Activated CD8-positive, alpha-beta memory T cell treated with anti-CD3 and anti-CD28 coated beads, Interleukin-2, amount 50 U/mL, for 1 hour (primary cell): ENCODE data around the gene DIDO1.
"Not testable (repeated sequence)": the region's sequence is repeated elsewhere in the genome, so short reads cannot be mapped to it uniquely, and the experiment has no call there.

Experiments
- DNase-seq: peaks from one replicate; pipeline ENCODE4 v3.0.0-alpha.2; 2020; ENCODE audit errors: extremely low read depth

Gene DIDO1

DNA sequence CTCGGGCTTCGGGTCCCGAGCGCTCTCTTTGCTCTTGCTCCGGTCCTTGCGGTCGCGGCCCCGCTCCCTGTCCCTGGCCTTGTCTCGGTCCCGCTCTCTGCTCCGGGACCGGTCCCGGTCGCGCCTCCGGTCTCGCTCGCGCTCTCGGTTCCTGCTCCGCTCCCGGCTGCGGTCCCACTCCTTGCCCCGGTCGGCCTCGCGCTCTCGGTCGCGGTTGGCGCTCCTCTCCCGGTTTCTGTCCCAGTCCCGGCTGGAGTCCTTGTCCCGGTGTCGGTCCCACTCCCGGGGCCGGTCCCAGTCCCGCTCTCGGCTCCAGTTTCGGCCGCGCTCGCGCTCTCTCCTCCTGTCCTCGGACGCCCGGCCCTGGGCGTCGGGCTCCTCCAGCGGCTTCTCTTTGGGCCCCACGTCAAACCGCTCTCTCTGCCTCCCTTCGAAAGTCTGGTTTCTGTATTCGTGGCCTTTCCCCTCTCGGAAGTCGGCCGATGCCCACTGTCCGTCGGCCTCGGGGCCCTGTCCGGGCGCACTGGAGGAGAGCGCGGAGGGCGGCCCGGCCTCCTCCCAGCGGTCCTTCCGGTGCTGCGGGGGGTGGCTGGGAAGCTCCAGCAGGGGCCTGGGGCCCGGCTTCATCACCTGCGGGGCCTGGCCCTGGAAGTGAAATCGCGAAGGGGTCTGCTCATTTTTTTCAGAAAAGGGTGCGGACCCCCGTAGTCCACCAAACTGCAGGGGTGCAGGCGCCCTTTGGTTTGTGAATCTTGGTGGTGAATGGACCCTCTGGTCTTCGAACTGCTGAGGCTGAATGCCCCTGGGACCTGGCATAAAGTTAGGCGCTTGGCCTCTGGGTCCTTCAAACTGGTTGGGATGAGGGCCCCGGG is 46.8 kb downstream of the DIDO1 start:
- DNase-seq, result no peak

DNA sequence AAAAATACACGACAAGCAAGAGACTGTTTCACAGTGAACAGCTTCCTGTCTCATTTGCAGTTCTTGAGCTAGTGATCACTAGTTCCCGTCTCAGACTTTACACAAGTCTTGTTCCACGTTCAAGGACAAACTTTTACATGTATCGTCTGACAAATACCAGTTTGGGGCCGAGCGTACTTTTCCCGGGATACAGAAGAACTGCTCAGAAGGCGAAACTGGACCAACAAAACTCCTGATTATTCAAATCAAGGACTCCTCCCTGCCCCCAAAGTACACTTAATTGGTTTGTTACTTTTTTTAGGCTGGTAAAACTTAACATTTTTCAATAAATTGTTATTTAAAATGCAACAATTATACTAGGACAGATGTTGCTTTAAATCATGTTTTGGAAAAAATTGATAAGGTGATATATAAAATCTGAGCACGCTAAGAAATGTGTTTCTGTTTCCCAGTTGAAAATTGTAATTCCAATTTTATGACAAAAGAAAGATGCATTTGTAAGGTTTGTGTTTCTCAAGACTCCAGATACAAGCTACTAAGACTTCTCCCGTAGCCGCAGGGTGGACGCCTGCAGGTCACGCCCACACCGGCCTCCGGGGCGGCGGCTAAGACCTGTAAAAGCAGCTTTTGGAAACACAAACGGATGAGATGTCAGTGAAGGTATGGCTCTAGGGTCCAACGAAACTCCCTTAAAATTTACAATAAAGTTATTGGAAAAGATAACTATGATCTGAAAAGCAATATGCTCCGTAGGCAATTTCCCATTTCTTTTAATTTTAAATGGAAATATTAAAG is 47.9 kb downstream of the DIDO1 start:
- DNase-seq, result no peak

DNA sequence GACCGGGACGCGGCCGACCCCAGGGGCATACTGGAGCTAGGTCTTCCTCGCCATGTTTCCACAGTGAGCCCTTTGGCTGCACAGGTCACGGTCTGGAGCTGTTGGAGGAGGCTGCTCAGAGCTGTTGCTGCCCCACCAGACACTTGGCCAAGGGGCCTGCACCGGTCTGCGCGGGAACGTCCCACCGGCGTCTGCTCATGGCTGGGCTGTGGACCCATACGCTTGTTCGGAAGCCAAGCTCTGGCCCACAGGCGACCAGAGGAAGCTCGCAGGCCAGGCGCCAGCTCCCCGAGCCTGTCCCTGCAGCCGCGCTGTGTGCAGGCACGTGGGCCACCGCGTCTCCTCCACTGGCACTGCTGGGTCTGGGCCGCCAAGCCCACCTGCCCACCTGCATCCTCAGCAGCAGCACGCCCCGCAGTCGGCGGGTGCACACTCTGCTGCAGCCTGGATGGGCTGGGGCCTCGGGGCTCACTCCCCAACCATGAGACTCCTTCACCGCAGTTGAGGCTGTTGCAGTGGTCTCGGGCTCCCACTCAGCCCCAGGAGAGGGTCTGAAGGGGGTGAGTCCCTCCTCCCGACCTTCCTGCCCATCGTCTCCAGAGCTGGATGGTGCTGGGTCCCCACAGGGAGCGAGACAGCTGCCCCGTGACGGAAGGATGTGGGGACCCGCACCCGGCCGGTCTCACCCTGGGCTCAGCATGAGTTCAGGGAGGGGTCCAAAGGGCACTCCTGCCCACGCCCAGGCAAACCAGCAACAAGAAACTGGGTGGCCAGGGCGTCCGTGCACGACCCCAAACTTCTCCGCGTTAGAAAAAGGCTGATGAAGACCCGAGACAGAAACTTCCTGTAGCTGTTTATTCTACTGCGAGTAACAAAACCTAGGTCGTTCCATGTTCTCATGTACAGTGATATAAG is 49.1 kb downstream of the DIDO1 start:
- no peak for DNase-seq

DNA sequence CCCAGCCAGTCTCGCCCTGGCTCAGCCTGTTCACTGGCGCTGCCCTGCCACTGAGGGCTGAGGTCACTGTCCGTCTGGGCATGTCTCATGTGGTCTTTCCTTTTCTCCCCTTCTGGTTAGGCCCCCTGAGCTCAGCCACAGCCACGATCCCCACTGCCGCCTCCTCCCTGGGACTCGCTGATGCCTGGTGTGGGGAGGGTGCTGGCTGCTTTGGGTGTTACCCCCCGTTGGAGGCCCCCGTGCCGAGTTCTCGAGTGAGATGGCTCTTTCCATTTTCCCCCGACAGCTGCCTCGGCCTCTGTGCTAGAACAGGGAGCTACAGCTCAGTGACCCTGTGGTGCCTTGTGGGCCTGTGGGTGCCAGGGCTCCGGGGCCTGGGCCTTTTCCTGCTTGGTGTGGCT is 49.8 kb downstream of the DIDO1 start:
- no peak for DNase-seq

DNA sequence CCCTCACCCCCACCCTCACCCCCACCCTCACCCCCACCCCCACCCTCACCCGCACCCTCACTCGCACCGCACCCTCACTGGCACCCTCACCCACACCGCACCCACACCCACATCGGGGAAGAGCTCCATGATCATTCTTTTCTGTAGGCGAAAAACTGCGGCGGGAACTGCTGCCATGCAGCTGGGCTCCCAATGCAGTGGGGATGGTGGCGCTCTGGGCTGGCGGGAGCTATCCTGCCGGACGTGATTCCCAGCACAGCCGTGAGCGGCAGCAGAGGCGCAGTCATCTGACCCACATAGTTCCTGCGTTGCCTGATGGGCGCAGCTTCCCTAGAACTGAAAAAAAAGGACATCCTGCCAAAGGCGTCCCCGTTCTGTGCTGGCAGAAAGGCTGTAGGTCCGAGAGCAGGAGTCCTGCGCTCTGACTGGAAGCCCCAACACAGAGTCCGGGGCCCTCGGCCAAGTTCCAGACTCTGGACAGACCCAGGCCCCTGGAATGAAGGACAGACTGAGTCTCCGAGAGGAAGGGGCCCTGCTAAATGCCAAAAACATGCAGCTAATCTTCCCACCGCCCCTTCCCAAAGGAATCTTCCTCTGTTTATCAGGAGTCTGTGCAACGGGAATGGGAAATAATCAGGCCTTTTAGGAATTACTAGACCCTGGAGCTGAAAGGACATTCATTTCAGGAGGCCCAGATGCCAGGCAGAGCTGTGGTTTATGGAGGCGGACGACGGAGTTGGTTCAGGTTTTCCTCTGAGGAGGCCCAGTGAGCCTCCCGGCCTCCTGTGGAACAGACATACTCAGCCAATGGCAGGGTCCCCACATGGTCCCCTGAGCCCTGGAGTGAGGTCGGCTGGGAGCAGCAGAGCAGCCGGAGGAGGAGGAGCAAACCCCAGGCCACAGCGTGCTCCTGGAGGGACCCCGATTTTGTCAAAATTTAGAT is 50.6 kb downstream of the DIDO1 start:
- no peak for DNase-seq

DNA sequence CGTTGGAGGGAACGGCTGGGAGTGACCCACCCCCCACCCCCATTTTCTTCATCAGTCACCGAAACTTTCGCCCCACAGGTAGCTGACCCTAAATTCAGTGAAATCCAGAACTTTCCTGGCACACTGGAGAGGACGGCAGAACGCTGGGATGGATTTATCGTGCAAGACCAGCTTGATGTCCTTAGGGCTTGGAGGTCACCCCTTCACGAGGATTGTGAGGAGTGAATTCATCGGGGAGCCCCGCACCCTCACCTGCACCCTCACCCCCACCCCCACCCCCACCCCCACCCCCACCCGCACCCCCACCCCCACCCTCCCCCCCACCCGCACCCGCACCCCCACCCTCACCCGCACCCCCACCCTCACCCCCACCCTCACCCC is 51.4 kb downstream of the DIDO1 start:
- DNase-seq, result no peak

DNA sequence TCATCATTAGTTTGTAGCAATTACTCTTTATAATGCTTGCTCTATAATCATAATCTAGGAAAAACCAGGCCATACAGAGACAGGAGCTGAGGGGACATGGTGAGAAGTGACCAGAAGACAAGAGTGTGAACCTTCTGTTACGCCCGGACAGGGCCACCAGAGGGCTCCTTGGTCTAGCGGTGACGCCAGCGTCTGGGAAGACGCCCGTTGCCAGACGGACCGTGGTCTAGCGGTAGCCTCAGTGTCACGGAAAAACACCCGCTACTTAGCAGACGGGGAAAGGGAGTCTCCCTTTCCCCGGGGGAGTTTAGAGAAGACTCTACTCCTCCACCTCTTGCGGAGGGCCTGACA is 52.6 kb downstream of the DIDO1 start:
- DNase-seq, result not testable (repeated sequence)

DNA sequence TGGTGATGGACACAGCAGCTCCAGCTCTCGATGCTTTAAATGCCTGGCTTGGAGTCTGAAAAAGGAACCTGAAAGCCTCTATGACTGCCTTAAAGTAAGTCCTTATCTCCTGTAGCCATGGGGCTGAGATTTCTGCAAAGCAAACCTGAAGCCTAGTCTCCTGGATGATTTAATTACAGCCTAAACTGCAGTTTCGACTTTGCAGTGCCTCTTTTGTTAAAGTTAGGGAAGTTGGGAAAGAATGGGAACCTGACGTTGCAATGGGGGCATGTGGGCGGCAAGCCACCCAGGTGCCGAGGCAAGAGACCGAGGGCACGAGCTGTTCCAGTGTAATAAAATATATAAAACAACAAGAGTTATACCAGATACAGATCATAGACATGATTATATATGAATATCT is 53.0 kb downstream of the DIDO1 start:
- DNase-seq, result no peak

DNA sequence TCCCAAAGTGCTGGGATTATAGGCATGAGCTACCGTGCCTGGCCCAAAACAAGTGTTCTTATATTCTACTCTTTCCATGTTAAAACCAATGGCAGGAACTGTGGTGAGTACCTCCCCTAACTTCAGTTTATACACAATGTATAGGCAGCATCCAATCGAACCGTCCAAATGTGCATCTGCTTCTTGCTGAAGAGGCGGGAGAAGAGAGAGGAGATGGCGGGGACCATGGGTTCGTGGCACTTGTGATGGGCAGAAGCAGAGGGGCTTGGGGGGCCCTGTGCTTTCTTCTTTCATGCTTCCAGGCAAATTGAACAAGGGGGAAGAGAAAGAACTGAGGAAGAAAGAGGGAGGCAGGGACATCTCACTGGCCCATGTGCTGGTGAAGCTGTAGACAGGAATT is 53.4 kb downstream of the DIDO1 start:
- no peak for DNase-seq

DNA sequence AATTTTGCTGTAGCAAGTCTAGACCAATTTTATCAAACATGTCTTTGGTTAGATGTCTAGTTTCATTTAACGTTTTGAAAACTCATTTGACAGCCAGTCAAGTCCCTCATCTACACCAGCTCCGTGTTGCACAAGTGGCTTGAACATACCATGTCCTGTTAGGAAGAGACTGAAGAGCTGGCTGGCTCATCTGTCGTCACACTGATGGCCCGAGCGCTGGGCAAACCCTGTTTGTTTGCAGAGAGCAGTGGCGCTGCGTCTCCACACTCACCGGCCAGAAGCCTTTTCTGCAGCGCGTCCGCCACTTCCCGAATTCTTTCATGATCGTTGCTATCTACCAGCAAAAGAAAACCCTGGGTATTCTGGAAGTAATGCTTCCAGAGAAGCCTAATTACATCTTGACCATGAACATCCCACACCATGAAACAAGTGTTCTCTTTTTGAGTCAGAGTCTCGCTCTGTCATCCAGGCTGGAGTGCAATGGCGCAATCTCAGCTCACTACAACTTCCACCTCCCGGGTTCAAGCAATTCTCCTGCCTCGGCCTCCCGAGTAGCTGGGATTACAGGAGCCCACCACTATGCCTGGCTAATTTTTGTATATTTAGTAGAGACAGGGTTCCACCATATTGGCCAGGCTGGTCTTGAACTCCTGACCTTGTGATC is 54.0 kb downstream of the DIDO1 start:
- DNase-seq, result no peak

DNA sequence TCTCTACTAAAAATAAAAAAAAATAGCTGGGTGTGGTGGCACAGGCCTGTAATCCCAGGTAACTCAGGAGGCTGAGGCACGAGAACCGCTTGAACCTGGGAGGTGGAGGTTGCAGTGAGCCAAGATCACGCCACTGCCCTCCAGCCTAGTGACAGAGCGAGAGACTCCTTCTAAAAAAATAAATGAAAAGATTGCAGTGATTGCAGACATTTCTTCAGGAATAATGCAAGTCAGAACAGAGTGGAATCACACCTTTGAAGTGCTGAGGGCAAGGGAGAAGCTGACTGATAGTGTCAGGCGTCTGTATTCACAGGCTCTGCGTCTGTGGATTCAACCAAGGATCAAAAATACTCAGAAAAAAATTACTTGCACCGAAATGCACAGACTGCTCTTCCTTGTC is 62.1 kb downstream of the DIDO1 start:
- no peak for DNase-seq

DNA sequence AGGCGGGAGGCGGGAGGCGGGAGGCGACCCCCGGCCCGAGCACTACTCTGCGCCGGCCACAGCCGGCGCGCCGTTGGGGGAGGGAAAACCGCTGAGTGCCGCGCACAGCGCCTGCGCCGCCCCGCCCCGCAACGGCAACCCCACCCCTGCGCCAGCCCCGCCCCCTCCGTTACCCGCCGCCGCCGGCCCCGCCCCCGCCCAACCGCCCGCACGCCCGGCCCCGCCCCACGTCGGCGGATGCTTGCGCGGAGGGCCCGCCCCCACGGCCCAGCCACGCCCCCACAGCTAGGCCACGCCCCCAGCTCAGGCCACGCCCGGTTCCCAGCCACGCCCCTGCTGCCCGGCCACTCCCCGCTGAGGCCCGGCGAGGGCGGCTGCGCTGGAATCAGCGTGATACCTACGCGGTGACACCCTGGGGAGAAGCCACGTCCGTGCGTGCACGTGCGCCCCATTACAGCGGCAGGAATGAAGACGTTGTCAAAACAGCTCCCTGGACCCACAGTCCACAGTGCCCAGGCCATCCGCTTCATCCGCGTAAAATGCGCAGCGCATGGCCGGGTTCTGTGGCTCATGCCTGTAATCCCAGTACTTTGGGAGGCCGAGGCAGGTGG is 64.5 kb downstream of the DIDO1 start, which contains the start of gene TCFL5:
Gene TCFL5, minus strand, starts transcription at position 97 of the 611 bp plus-strand sequence. CDS start 152 bp downstream, outside the sequence.
- peak; percentile 68 for DNase-seq

DNA sequence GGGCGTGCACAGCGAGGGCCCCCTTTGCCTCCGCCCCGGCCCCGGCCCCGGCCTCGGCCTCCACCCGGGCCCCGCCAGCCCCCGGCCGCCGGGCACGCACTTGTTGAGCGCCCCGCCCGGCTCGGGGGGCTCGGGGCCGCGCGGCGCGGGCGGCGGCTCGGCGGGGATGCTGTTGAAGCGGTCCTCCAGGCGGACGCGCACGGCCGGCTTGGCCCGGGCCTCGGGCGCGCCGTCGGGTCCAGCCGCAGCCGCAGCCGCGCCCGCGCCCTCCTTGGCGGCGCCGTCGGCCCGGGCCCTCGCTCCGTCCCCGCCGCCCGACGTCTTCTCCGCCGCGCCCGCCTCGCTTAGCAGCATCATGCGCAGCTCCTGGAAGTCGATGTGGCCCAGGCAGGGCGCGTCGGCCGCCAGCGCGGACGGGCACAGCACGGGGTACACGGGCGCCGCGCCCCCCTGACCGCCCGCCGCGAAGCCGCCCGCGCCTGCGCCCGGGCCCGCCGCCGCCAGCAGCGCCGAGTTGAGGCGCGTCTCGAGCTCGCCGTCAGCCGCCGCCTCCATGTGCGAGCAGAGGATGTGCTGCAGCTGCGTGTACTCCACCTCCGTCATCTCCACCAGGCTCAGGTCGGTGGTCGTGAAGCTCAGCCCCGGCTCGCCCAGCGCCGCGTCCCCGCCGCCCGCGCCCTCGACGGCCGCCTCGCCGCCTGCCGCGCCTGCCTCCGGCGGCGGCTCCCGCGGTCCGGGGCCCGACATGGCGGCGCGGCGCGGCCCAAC is 65.2 kb downstream of the DIDO1 start:
- DNase-seq, result no peak

DNA sequence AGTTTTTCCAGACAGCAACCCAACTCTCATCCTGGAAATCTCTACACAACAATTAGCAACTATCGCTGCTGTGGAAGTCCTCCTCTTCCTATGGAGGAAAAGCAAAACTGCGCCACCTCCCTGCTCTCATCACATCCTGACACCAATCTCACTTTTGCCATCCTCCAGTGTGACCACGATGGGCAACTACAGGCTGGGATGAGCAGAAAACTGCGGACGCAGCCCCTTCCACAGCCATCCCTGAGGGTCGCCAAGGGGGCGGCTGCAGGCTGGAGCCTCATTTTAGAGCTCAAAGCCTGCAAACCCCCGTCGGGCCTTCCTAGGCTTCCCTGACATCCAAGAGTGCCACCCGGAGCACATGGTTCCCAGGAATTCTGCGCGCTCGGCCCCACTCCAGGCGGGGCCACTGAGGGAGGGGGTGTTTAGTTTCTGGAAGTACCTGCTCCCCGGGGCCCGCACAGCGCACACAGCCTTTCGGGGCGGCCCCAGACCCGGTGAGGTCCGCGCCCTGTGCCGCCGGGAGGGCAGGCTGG is 65.8 kb downstream of the DIDO1 start:
- DNase-seq, result no peak

DNA sequence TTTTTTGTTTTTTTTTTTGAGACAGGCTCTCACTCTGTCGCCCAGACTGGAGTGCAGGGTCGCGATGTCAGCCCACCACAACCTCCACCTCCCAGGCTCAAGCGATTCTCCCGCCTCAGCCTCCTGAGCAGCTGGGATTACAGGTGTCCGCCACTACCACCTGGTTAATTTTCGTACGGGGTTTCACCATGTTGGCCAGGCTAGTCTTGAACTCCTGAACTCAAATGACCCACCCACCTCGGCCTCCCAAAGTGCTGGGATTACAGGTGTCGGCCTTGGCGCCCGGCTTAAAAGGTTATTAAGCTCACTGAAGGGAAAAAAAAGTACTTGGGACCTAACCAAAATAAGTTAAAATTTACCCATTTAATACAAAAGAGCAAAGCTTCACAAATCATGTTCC is 66.6 kb downstream of the DIDO1 start:
- no peak for DNase-seq

DNA sequence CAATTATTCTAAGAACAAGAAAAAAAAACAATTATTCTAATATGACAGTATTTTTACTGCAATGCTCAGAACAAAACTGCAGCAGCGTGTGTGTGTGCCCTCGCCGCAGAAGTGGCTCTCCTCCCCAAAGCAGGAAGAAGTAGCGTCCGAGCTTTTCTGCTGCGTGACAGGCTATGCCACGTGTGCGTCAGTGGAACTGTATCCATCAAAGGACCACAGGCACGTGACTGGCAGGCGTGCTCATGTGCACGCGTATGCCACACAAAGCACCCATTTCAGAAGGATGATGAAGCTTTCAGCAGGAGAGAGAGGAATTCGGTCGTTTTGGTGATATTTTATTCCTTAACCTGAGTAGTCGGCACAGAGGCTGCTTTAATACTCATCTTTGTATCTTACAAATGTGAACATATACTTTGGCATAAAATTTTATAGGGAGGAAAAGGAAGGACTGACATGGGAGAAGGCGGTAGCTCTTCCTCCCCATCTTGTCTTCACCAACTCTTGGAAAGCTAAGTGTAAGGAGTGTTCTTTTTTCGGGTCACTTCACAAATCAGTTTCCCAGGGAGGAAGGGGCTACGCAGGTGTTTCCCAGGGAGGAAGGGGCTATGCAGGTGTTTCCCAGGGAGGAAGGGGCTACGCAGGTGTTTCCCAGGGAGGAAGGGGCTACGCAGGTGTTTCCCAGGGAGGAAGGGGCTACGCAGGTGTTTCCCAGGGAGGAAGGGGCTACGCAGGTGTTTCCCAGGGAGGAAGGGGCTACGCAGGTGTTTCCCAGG is 68.1 kb downstream of the DIDO1 start:
- DNase-seq, result no peak

DNA sequence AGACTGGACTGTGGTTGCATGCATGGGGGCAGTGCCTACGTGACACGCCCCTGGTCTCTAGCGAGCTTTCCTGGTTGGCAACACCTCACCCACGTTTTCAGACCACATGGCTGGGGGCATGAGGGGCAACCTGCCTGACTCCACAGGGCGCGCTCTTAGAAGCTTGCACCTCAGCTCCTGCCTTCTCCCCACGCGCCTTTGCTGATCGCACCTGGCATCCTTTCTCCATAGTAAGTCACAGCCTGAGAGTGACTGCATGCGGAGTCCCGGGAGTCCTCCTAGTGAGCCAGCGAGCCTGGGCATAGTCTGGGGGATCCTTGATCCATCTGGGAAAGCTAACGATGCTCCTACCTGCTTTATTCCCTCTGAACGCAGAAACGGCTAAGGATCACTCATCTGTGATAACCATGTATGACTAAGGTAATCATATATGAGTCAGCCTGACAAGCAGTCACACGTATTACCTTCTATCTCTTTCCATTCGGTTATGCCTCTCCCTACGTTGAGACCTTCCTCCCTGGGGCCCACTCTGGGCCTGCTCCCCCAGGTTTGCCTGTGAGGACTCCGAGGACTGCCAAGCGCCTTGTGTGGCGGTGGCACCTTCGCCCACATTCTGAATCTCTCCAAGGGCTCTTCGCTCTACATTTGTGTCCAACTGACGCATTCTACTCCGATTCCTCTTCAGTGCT is 69.2 kb downstream of the DIDO1 start:
- no peak for DNase-seq
